Astrocyte of the hippocampus (primary cell): ENCODE results near the gene MTG2.

Experiments used
- DNase-seq: peaks from one replicate; pipeline ENCODE4 v3.0.0; 2011; ENCODE audit warnings: low read depth, low spot score

MTG2 gene

GRCh38 chr20:62162765-62163484 is 19.9 kb upstream of the MTG2 start:
- no peak for DNase-seq

GRCh38 chr20:62163485-62163865 is 19.4 kb upstream of the MTG2 start:
- DNase-seq = no peak

- no peak for DNase-seq
These were observed 18.7 kb upstream of the MTG2 start for GRCh38 chr20:62163986-62164762.

DNA sequence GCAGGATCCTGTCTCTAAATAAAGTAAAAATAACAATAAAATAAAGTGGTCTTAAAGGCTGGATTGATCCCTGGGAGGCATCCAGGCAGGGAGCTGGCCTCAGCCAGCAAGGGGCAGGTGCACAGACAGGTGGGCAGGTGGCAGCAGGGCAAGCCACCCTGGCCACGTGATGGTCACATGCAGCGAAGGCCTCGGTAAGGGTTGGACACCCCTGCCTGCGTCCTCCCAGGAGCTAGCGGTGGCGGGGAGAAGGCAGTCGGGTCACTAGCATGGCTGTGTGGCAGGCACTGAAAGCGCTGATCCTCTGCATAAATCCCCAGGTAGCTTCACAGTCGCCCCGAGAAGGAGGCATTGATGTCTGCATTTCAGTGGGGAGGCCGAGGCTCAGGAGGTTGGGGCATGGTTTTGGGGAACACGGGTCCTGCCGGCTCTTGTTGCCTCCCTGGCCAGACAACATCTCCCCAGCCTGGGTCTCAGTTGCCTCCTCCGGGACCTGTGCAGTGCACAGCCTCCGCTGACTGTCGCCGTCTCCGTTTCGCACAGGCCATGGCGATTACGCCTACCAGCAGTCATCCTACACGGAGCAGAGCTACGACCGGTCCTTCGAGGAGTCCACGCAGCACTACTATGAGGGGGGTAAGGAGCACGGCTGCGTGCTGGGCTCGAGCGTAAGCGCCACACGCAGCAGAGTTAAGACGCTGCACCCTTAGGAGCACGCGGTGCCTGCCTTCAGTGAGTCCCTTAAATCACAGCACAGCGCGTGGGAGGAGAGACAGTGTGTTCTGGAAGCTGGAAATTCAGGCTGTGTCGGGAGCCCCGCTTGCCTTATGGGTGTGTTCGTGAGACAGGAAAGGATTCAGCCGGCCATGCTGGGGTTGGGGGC is 17.7 kb upstream of the MTG2 start:
- no peak for DNase-seq

GRCh38 chr20:62165762-62166399 is 16.9 kb upstream of the MTG2 start:
- no peak for DNase-seq

GRCh38 chr20:62167474-62167873 is 15.4 kb upstream of the MTG2 start:
- DNase-seq = no peak

GRCh38 chr20:62168061-62168460 is 14.8 kb upstream of the MTG2 start:
- no peak for DNase-seq

GRCh38 chr20:62168890-62169435 is 13.9 kb upstream of the MTG2 start:
- DNase-seq = no peak

DNA sequence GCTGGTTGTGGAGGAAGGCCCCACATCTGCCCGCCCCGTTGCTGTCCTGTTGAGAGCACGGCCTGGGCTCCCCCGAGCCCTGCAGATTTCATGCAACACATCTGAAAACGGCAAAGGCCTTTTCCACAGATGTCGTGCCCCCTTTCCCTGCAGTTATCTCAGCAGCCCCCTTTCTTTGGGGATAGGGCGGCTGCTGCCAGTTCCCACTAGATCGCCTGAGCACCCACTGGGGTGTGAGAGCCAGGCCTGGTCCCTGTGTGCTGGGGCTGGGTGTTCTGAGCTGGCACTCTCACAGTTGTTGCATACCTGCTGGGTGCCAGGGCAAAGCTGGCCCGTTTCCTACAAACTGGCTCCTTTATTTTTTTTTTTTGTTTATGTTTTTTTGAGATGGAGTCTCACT is 12.3 kb upstream of the MTG2 start:
- DNase-seq = no peak

- DNase-seq = no peak
These were observed 11.6 kb upstream of the MTG2 start for GRCh38 chr20:62171245-62171644.

DNA sequence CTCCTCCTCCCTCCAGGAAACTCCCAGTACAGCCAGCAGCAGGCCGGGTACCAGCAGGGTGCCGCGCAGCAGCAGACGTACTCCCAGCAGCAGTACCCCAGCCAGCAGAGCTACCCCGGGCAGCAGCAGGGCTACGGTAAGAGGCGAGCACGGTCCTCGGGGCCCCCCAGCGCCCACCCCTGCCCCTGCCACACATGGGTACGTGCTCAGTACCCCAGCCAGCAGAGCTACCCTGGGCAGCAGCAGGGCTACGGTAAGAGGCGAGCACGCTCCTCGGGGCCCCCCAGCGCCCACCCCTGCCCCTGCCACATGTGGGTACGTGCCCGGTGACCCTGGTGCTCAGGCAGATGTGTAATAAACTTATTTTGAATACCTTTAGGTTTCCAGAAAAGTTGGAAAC is 10.2 kb upstream of the MTG2 start:
- no peak for DNase-seq

GRCh38 chr20:62174021-62174804 is 8.6 kb upstream of the MTG2 start:
- DNase-seq = no peak

DNA sequence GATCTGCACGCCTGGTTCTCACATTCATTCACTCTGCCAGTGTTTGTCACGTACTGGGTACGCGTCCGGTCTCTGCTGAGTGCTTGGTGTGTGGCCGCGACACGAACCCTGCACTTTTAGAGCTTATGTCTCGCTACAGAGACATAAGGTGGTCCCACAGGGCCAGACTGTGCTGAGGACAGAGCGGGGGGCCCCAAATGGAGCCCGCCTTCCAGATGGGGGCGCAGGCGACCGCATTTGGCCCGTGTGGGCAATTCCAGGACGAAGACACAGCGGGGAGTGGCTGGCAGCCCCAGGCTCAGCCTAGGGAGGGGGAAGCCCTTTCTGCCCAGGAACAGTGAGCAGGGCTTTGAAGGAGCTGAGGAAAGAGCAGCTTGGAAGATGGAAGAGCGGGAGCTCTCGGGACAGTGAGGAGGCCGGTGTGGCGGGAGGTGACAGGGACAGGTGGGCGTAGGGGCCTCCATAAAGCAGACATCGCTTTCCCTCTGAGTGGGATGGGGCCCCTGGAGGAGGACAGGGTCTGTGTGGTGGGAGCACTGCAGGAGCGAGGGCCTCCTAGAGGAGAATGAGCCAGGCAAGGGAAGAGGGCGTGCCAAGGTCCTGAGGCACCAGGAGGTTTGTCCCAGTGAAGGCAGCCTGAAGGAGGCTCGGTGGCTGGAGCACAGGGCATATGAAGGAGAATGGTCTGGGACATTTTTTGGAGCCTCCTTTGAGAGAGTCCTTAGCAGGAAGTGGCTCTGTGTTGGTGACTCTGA is 7.8 kb upstream of the MTG2 start:
- DNase-seq = no peak

DNA sequence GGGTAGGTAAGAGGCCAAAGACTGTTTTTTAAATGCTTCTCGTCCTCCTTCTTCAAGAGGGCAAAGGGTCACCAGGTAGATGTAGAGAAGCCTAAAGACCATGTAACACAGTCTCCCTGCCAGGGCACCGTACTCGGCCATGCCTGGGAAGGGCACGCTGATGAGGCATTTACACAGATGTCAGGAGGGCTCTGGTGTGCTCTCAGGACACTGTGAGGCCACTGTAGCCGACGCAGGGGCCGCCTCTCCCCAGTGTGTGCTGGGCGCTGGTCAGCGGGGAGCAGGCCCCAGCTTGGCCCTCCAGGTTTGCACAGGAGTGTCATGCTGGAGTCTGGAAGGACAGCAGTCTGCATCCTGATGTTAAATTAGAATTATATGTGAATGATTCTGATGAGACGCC is 7.1 kb upstream of the MTG2 start:
- DNase-seq = no peak

- DNase-seq = no peak
These were observed 6.0 kb upstream of the MTG2 start for GRCh38 chr20:62176866-62177265.

DNA sequence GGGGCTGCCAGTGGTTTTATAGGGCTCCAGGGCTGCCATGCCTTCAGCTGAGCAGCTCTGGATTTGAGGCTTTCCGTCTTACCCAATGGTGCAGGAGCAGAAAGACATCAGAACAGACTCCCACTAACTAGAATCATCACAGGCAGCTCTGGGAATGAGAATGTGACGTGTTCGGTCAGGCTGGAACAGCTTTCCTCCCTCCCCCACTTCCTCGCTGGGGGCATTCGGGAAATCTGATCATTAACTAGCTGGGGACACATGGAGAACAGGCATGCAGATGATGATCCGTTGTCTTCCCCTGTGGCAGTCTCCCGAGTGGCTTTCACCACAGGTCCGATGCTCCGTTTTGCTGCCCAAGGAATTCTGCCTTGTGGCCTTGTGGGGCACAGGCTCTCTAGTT is 5.5 kb upstream of the MTG2 start:
- DNase-seq = no peak

- no peak for DNase-seq
These were observed 4.3 kb upstream of the MTG2 start for GRCh38 chr20:62178316-62179161.

GRCh38 chr20:62179162-62179504 is 3.7 kb upstream of the MTG2 start:
- no peak for DNase-seq

- no peak for DNase-seq
These were observed 1.0 kb upstream of the MTG2 start for GRCh38 chr20:62181808-62182207.
